B cell (primary cell): ENCODE data around the gene INPP4A. TPM values are rescaled to one million over a fixed set of nuclear protein-coding genes. Genes with fewer than 3 reads are reported as not detected.

ENCODE experiments used
- ATAC-seq: fragments of 200-7000 bp; cut with Tn5 transposase; one replicate; pipeline ENCODE4 v1.10.0; 2021; ENCODE audit warnings: low read depth, mild to moderate bottlenecking, moderate number of reproducible peaks, moderate library complexity
- CTCF ChIA-PET: fragments of 350-600 bp; sonication (Branson Sonifier 250); formaldehyde crosslinking; loops from one replicate; lab custom pipeline; 2021; ENCODE audit warnings: antibody characterized with exemption, inconsistent platforms; lab: Charles Lee
- POLR2A ChIA-PET: fragments of 350-600 bp; sonication (Branson Sonifier 250); formaldehyde crosslinking; loops from one replicate; lab custom pipeline; 2021; ENCODE audit warnings: antibody characterized with exemption; lab: Charles Lee
- DNase-seq: peaks from one replicate; pipeline ENCODE4 v3.0.0; 2013
- H2AFZ ChIP-seq: 2 replicates; pipeline ENCODE4 v1.6.1; 2012; ENCODE audit warnings: mild to moderate bottlenecking, low read depth, low read length; ENCODE audit not compliant: insufficient read depth, poor library complexity, severe bottlenecking
- H3K27ac ChIP-seq, 2 donors: 1 replicate in 1 of 2; 2 replicates in 1 of 2; pipeline ENCODE4 v1.5.1; 2012 to 2013; ENCODE audit warnings: low read length in 2 of 2, mild to moderate bottlenecking in 2 of 2, moderate library complexity in 1 of 2
- H3K27me3 ChIP-seq, 4 experiments: fragments of 200-600 bp in 1 of 4; sonication (generic) in 1 of 4; replicated peaks in 1 of 4; 1 replicate in 2 of 4; 2 replicates in 2 of 4; pipeline versions ENCODE4 v1.6.1 to v1.7.0; 2013 to 2016; ENCODE audit warnings: low read length in 3 of 4, mild to moderate bottlenecking in 2 of 4, mixed read lengths in 1 of 4, moderate library complexity in 1 of 4; ENCODE audit not compliant: insufficient read depth in 4 of 4, control insufficient read depth in 3 of 4; ENCODE audit errors: control extremely low read depth in 1 of 4
- H3K36me3 ChIP-seq, 2 experiments: replicated peaks in 1 of 2; 1 replicate in 1 of 2; 2 replicates in 1 of 2; pipeline versions ENCODE4 v1.6.1 to v1.7.1; 2013; ENCODE audit warnings: low read length in 1 of 2; ENCODE audit not compliant: insufficient read depth in 2 of 2, control insufficient read depth in 1 of 2; ENCODE audit errors: control extremely low read depth in 1 of 2, extremely low read depth in 1 of 2
- H3K4me1 ChIP-seq, 2 donors: fragments of 200-600 bp in 1 of 2; sonication (generic) in 1 of 2; 1 replicate in 1 of 2; 2 replicates in 1 of 2; pipeline versions ENCODE4 v1.5.1 to v1.6.1; 2013 to 2017; ENCODE audit warnings: low read length in 2 of 2; ENCODE audit not compliant: control insufficient read depth in 2 of 2, insufficient read depth in 2 of 2
- H3K4me2 ChIP-seq: replicated peaks from 2 replicates; pipeline ENCODE3; 2012; ENCODE audit warnings: mild to moderate bottlenecking, low read depth, low read length; ENCODE audit not compliant: poor library complexity, severe bottlenecking
- H3K4me3 ChIP-seq, 5 experiments: fragments of 200-600 bp in 1 of 5; sonication (generic) in 1 of 5; 1 replicate in 3 of 5; 2 replicates in 2 of 5; pipeline versions ENCODE4 v1.5.1 to v1.7.0; 2011 to 2016; ENCODE audit warnings: low read length in 4 of 5, mild to moderate bottlenecking in 4 of 5, low read depth in 2 of 5, control low read depth in 1 of 5, moderate library complexity in 1 of 5; ENCODE audit not compliant: insufficient read depth in 1 of 5; ENCODE audit errors: control extremely low read depth in 1 of 5, extremely low read depth in 1 of 5
- H3K79me2 ChIP-seq: fragments of 200-600 bp; sonication (generic); one replicate; pipeline ENCODE4 v1.6.0; 2016; ENCODE audit warnings: low read length; ENCODE audit not compliant: control insufficient read depth, insufficient read depth
- H3K9ac ChIP-seq: fragments of 200-600 bp; sonication (generic); 2 replicates; pipeline ENCODE4 v1.6.1; 2017; ENCODE audit warnings: mild to moderate bottlenecking, low read length, moderate library complexity
- H3K9me3 ChIP-seq, 3 donors: one replicate each; pipeline versions ENCODE4 v1.6.1 to v1.7.1; 2013; ENCODE audit warnings: low read length in 2 of 3; ENCODE audit not compliant: control insufficient read depth in 2 of 3, insufficient read depth in 1 of 3; ENCODE audit errors: control extremely low read depth in 1 of 3
- H4K20me1 ChIP-seq: 2 replicates; pipeline ENCODE4 v1.6.0; 2012; ENCODE audit warnings: mild to moderate bottlenecking, low read length; ENCODE audit not compliant: insufficient read depth, control insufficient read depth, poor library complexity, severe bottlenecking
- H3K27ac Mint-ChIP-seq: one replicate; pipeline ENCODE4 v1.8.0; 2021; ENCODE audit warnings: mixed read lengths
- H3K27me3 Mint-ChIP-seq: one replicate; pipeline ENCODE4 v1.8.0; 2021; ENCODE audit warnings: mixed read lengths
- H3K4me1 Mint-ChIP-seq: one replicate; pipeline ENCODE4 v1.8.0; 2021; ENCODE audit warnings: mixed read lengths
- H3K4me3 Mint-ChIP-seq: one replicate; pipeline ENCODE4 v1.8.0; 2021; ENCODE audit warnings: mixed read lengths
- H3K9me3 Mint-ChIP-seq: one replicate; pipeline ENCODE4 v1.8.0; 2022; ENCODE audit warnings: mixed read lengths; ENCODE audit not compliant: insufficient read depth
- CTCF ChIP-seq: fragments of 200-600 bp; IDR thresholded peaks from one replicate; pipeline ENCODE4 v1.8.0; 2022; ENCODE audit warnings: antibody characterized with exemption, mild to moderate bottlenecking
- EZH2 ChIP-seq: IDR thresholded peaks from 2 replicates; pipeline ENCODE4 v1.6.1; 2012; ENCODE audit warnings: borderline replicate concordance, low read depth, mild to moderate bottlenecking, moderate library complexity, low read length; ENCODE audit not compliant: insufficient read depth, poor library complexity, severe bottlenecking
- WGBS: methylation state at CpG from one replicate; pipeline ENCODE4 v1.1.5; 2013; ENCODE audit warnings: missing lambda C conversion rate; ENCODE audit not compliant: insufficient coverage; 5-methylcytosine and 5-hydroxymethylcytosine counted together
- intact Hi-C: fragments of 100-400 bp; cut with micrococcal nuclease; formaldehyde crosslinking; loops from one replicate; pipeline ENCODE4 v1.10.0; 2022
- polyA plus RNA-seq: library from polyadenylated mRNA; depleted of rRNA; stranded (reverse); fragments of >200 nt; gene quantifications from 2 replicates; pipeline ENCODE4 v1.2.3, GENCODE V29; 2012
- total RNA-seq, 2 donors: library from RNA; stranded (reverse); fragments of 120-200 nt in 1 of 2; gene quantifications; 1 replicate in 1 of 2; 2 replicates in 1 of 2; pipeline versions ENCODE4 v1.2.3 to v1.2.4, GENCODE V29; 2013 to 2022

The INPP4A gene
- total and polyA plus RNA-seq, 2 donors (not counting 1 experiment from before 2014, with no cell fraction given), result 10.7 to 22.5 TPM

GRCh38 chr2:98500561-98500960 lies 55.9 kb downstream of the INPP4A start:
- H3K4me1 ChIP-seq, result no peaks in the 10 kb centered on the region
- peaks cover 0 to 17% (median 12%) of the 10 kb centered on the region in 3 donors for H3K9me3 ChIP-seq
- intact Hi-C loops, result no loop called here
- no peak for TF ChIP-seq CTCF
- no peak for TF ChIP-seq EZH2
- no peak overlapping the region for H3K9ac ChIP-seq
- no peaks in the 10 kb centered on the region for H3K27me3 ChIP-seq
- ChIA-PET POLR2A (no interaction called here), CTCF (no interaction called here)
- Mint-ChIP-seq H3K4me1 (peaks cover 6% of the 10 kb centered on the region), H3K27me3 (no peaks in the 10 kb centered on the region), H3K4me3 (no peak overlapping the region), H3K9me3 (peaks cover 12% of the 10 kb centered on the region), H3K27ac (no peak overlapping the region)
- H3K27ac ChIP-seq, result no peak overlapping the region
- no peak overlapping the region for H2AFZ ChIP-seq
- H3K36me3 ChIP-seq, result no peaks in the 10 kb centered on the region
- no CpG with 5 or more reads among the region's 1 CpG for WGBS
- H3K79me2 ChIP-seq, result peaks cover 1% of the 10 kb centered on the region
- no peak overlapping the region for H3K4me2 ChIP-seq
- no peaks in the 10 kb centered on the region for H4K20me1 ChIP-seq
- DNase-seq, result no peak
- no peak overlapping the region for H3K4me3 ChIP-seq
- ATAC-seq, result no peak

- ChIA-PET CTCF (no interaction called here), POLR2A (no interaction called here)
- H3K27ac Mint-ChIP-seq, result no peak overlapping the region
These were observed 56.6 kb downstream of the INPP4A start for GRCh38 chr2:98501223-98501622.

More at GRCh38 chr2:98501223-98501622, 56.6 kb downstream of the INPP4A start:
- no peak overlapping the region for H3K4me3 Mint-ChIP-seq
- H3K4me1 Mint-ChIP-seq, result peaks cover 10% of the 10 kb centered on the region
- H2AFZ ChIP-seq, result no peak overlapping the region
- H3K27me3 Mint-ChIP-seq, result no peaks in the 10 kb centered on the region
- no peaks in the 10 kb centered on the region for H3K27me3 ChIP-seq
- H3K9me3 Mint-ChIP-seq, result peaks cover 12% of the 10 kb centered on the region
- H3K4me3 ChIP-seq, result no peak overlapping the region
- no peak for ATAC-seq
- H3K36me3 ChIP-seq, result no peaks in the 10 kb centered on the region
- H3K79me2 ChIP-seq, result no peaks in the 10 kb centered on the region
- no peaks in the 10 kb centered on the region for H4K20me1 ChIP-seq
- intact Hi-C loops, result no loop called here
- H3K9ac ChIP-seq, result no peak overlapping the region
- TF ChIP-seq EZH2, result no peak
- no peak for TF ChIP-seq CTCF
- no peaks in the 10 kb centered on the region for H3K4me1 ChIP-seq
- no peak overlapping the region for H3K4me2 ChIP-seq
- DNase-seq, result no peak
- WGBS, result 100% methylated on average over 1 of the region's 4 CpGs
- H3K9me3 ChIP-seq, result peaks cover 0 to 13% (median 12%) of the 10 kb centered on the region in 3 donors
- H3K27ac ChIP-seq, result no peak overlapping the region
